Subcutaneous abdominal adipose tissue (tissue), 5 donors: ENCODE results near the gene TRIM14.
"Not testable (repeated sequence)": the region's sequence is repeated elsewhere in the genome, so short reads cannot be mapped to it uniquely, and the experiment has no call there.

ENCODE experiments used
- H3K27ac ChIP-seq: one replicate; pipeline ENCODE4 v1.7.0; 2013; ENCODE audit warnings: low read depth, mild to moderate bottlenecking, inconsistent platforms, low read length, moderate library complexity
- H3K27me3 ChIP-seq, 5 donors: one replicate each; pipeline ENCODE4 v1.7.0; 2013; ENCODE audit warnings: low read length in 5 of 5, inconsistent platforms in 1 of 5; ENCODE audit not compliant: control insufficient read depth in 5 of 5, insufficient read depth in 4 of 5
- H3K36me3 ChIP-seq, 5 donors: one replicate each; pipeline ENCODE4 v1.7.0; 2013; ENCODE audit warnings: low read length in 5 of 5; ENCODE audit not compliant: control insufficient read depth in 5 of 5, insufficient read depth in 5 of 5
- H3K4me1 ChIP-seq, 5 donors: one replicate each; pipeline ENCODE4 v1.7.0; 2013; ENCODE audit warnings: low read length in 5 of 5, mild to moderate bottlenecking in 3 of 5, moderate library complexity in 1 of 5; ENCODE audit not compliant: control insufficient read depth in 5 of 5, insufficient read depth in 5 of 5
- H3K4me3 ChIP-seq, 5 donors: one replicate each; pipeline ENCODE4 v1.7.0; 2013; ENCODE audit warnings: low read length in 5 of 5, low read depth in 1 of 5
- H3K9ac ChIP-seq, 5 donors: one replicate each; pipeline ENCODE4 v1.7.0; 2013; ENCODE audit warnings: low read length in 5 of 5, mild to moderate bottlenecking in 4 of 5, moderate library complexity in 3 of 5
- H3K9me3 ChIP-seq, 5 donors: one replicate each; pipeline ENCODE4 v1.7.0; 2013; ENCODE audit warnings: low read length in 5 of 5; ENCODE audit not compliant: control insufficient read depth in 5 of 5
- donor health status: healthy.
- donor health status: healthy.
- donor health status: healthy.
- donor health status: healthy.
- donor health status: healthy.

The TRIM14 gene

GRCh38 chr9:98024702-98025101 is 94.3 kb downstream of the TRIM14 start:
- H3K27ac ChIP-seq: no peak overlapping the region
- H3K4me3 ChIP-seq: no peak overlapping the region
- H3K9ac ChIP-seq: no peak overlapping the region
- no peaks in the 10 kb centered on the region for H3K9me3 ChIP-seq
- no peaks in the 10 kb centered on the region for H3K27me3 ChIP-seq
- H3K36me3 ChIP-seq: peaks cover 0 to 20% (median 5%) of the 10 kb centered on the region in 5 donors
- peaks cover 0 to 29% (median 3%) of the 10 kb centered on the region in 5 donors for H3K4me1 ChIP-seq

DNA sequence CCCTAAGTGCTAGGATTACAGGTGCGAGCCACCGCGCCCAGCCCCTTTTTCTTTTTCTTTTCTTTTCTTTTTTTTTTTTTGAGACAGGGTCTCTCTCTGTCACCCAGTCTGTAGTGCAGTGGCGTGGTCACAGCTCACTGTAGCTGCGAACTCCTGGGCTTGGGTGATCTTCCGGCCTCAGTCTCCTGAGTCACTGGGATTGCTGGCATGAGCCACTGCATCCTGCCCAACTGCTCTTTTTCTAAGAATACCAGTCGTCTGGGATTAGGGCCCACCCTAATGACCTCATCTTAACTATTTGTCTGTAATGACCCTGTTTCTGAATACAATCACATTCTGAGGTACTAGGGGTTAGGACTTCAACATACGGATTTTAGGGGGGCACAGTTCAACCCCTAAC is 96.6 kb downstream of the TRIM14 start:
- H3K27me3 ChIP-seq: no peaks in the 10 kb centered on the region
- no peaks in the 10 kb centered on the region for H3K9me3 ChIP-seq
- H3K27ac ChIP-seq: no peak overlapping the region
- no peak overlapping the region for H3K4me3 ChIP-seq
- peaks cover 0 to 29% (median 3%) of the 10 kb centered on the region in 5 donors for H3K4me1 ChIP-seq
- no peak overlapping the region for H3K9ac ChIP-seq
- peaks cover 6 to 43% (median 26%) of the 10 kb centered on the region in 5 donors for H3K36me3 ChIP-seq

DNA sequence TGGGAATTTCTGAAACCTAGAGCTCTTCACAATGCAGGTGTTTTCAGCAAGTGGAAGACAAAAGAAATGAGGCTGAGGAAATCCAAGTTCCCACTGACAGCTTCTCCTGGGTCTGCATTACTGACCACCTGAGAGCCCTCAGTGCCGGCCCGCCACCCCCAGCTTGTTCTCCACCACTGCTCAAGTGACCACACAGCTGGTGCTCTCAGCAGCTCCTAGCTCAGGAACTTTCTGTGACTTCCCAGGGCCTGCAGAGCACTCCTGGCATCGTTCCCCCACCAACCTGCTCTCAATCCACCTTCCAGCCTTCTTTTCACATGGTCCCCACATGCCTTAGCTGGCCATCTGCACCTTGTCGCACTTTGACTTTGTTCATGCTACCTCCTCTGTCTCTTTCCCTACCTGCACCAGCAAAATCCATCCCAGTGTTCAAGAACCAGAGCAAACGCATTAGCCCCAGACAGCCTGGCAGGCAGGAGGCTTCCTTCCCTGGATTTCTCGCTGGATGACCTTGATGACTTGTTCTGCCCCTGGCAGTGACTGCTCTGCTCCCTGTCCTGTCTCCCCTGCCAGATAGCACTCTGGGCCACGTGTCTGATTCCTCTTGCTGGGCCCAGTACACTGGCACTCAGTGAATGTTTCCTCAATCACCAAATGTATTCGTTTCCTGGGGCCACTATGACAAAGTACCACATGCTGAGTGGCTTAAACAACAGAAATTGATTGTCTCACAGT is 97.5 kb downstream of the TRIM14 start:
- no peaks in the 10 kb centered on the region for H3K9me3 ChIP-seq
- H3K4me3 ChIP-seq: no peak overlapping the region
- peaks cover 13 to 53% (median 31%) of the 10 kb centered on the region in 5 donors for H3K36me3 ChIP-seq
- H3K27ac ChIP-seq: no peak overlapping the region
- peaks cover 0 to 29% (median 3%) of the 10 kb centered on the region in 5 donors for H3K4me1 ChIP-seq
- no peak overlapping the region for H3K9ac ChIP-seq
- H3K27me3 ChIP-seq: no peaks in the 10 kb centered on the region

GRCh38 chr9:98020476-98021145 is 98.4 kb downstream of the TRIM14 start:
- peaks cover 0 to 25% (median 3%) of the 10 kb centered on the region in 5 donors for H3K4me1 ChIP-seq
- no peaks in the 10 kb centered on the region for H3K9me3 ChIP-seq
- H3K27me3 ChIP-seq: no peaks in the 10 kb centered on the region
- H3K27ac ChIP-seq: no peak overlapping the region
- no peak overlapping the region for H3K4me3 ChIP-seq
- peaks cover 13 to 61% (median 38%) of the 10 kb centered on the region in 5 donors for H3K36me3 ChIP-seq
- no peak overlapping the region for H3K9ac ChIP-seq

DNA sequence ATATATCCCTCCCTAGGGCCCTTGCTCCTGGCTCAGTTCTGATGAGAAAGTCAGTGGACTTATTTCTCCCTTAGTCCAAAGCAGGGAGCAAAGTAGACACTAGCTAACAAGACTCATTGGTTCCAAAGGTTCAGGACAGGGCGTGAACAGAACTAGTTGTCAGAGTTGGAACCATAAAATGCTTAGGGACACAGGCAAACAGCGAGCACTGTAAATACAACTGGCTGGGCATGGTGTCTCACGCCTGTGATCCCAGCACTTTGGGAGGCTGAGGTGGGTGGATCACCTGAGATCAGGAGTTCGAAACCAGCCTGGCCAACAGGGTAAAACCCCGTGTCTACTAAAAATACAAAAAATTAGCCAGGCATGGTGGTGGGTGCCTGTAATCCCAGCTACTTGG is 99.2 kb downstream of the TRIM14 start:
- H3K27me3 ChIP-seq, H3K27ac ChIP-seq, H3K9ac ChIP-seq, H3K9me3 ChIP-seq, H3K4me3 ChIP-seq: not testable (repeated sequence)
- Histone ChIP-seq H3K4me1 (peaks cover 0 to 23% (median 3%) of the 10 kb centered on the region in 5 donors), H3K36me3 (peaks cover 17 to 68% (median 45%) of the 10 kb centered on the region in 5 donors)
